ENCODE results near the gene BCL11A.

GRCh38 chr2:60527762-60528161, 25.7 kb downstream of the BCL11A start:
- no peak for TF ChIP-seq POLR2A (IDR thresholded peaks at IDR 0.05)
- TF ChIP-seq, protein P1, sequence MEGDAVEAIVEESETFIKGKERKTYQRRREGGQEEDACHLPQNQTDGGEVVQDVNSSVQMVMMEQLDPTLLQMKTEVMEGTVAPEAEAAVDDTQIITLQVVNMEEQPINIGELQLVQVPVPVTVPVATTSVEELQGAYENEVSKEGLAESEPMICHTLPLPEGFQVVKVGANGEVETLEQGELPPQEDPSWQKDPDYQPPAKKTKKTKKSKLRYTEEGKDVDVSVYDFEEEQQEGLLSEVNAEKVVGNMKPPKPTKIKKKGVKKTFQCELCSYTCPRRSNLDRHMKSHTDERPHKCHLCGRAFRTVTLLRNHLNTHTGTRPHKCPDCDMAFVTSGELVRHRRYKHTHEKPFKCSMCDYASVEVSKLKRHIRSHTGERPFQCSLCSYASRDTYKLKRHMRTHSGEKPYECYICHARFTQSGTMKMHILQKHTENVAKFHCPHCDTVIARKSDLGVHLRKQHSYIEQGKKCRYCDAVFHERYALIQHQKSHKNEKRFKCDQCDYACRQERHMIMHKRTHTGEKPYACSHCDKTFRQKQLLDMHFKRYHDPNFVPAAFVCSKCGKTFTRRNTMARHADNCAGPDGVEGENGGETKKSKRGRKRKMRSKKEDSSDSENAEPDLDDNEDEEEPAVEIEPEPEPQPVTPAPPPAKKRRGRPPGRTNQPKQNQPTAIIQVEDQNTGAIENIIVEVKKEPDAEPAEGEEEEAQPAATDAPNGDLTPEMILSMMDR (IDR thresholded peaks at IDR 0.05): no peak
